ENCODE data around the gene HLA-DRB1.
"Not testable (repeated sequence)": the region's sequence is repeated elsewhere in the genome, so short reads cannot be mapped to it uniquely, and the experiment has no call there.

Gene HLA-DRB1

DNA sequence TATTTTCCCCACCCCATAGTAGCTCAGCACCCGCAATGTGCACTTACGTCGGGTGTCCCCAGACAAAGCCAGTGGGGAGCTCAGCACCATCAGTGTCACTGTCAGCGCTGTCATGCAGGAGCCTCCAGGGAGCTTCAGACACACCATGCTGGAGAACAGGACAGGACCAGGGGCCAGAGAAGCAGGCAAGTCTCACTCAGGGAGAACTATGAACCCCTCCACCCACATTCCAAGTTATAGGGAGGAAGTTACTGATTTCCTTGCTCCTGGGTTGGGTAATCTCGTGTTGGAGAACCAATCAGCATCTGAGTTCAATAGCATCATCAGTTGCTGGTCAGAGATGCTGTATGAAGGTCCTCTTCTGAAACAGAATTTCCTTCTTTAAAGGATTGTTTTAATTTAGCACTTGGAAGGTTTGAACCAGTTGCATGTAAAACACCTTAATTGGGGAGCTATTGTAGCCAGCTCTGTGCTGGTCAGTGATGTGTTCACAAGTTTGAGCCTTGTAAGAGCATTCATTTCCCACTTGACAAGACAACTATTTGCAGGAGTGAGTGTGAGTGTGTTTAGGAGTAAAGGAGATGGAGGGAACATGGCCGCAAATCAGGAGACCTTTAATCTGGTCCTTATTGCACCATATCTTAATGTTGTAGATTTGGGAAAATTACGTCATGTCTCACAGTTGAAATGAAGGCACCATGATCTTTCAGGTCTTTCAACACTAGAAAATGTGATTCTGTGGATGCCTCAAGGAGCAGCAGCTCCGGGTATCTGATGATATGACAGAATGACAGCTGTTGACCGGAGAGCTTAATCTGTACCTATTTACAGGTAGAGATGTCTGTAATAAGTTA is at the start of gene HLA-DRB1:
Gene HLA-DRB1 (minus strand): TSS at position 253 of the 854 bp plus-strand sequence. CDS start 106 bp downstream, at position 147.
- H3K36me3 ChIP-seq (ENCODE audit: control insufficient read depth, insufficient read depth, low read length): no peaks in the 10 kb centered on the region
- no CpG with 5 or more reads among the region's 9 CpGs for WGBS (ENCODE audit: insufficient coverage, insufficient read length)
- no peak within 1 kb of the TSS for H3K27ac ChIP-seq (ENCODE audit: low read length)
- no peaks in the 10 kb centered on the region for H3K9me3 ChIP-seq (ENCODE audit: control insufficient read depth, insufficient read depth, low read length)
- no peak within 1 kb of the TSS for H3K4me3 ChIP-seq (ENCODE audit: low read length)
- H3K27me3 ChIP-seq (ENCODE audit: control insufficient read depth, insufficient read depth, low read length): no peaks in the 10 kb centered on the region
- DNase-seq (ENCODE audit: low read depth, low spot score): no peak
- peaks cover 2% of the 10 kb centered on the region; the same call in 1 of the 2 replicates for H3K4me1 ChIP-seq (ENCODE audit: control insufficient read depth, insufficient read depth, low read length)

- no peaks in the 10 kb centered on the region for H3K4me1 ChIP-seq (ENCODE audit: control insufficient read depth, insufficient read depth, low read length)
- no peaks in the 10 kb centered on the region for H3K9me3 ChIP-seq (ENCODE audit: control insufficient read depth, insufficient read depth, low read length)
- no peaks in the 10 kb centered on the region for H3K27me3 ChIP-seq (ENCODE audit: control insufficient read depth, insufficient read depth, low read length)
- DNase-seq (ENCODE audit: low read depth, low spot score): no peak
- H3K4me3 ChIP-seq (ENCODE audit: low read length): no peak overlapping the region
- no CpG with 5 or more reads among the region's 9 CpGs for WGBS (ENCODE audit: insufficient coverage, insufficient read length)
- no peak overlapping the region for H3K27ac ChIP-seq (ENCODE audit: low read length)
- H3K36me3 ChIP-seq (ENCODE audit: control insufficient read depth, insufficient read depth, low read length): no peaks in the 10 kb centered on the region
These were observed 49.0 kb upstream of the HLA-DRB1 start for GRCh38 chr6:32638532-32639219.

GRCh38 chr6:32637883-32638282 is 48.2 kb upstream of the HLA-DRB1 start:
- WGBS (ENCODE audit: insufficient coverage, insufficient read length): no CpG with 5 or more reads among the region's 3 CpGs

DNA sequence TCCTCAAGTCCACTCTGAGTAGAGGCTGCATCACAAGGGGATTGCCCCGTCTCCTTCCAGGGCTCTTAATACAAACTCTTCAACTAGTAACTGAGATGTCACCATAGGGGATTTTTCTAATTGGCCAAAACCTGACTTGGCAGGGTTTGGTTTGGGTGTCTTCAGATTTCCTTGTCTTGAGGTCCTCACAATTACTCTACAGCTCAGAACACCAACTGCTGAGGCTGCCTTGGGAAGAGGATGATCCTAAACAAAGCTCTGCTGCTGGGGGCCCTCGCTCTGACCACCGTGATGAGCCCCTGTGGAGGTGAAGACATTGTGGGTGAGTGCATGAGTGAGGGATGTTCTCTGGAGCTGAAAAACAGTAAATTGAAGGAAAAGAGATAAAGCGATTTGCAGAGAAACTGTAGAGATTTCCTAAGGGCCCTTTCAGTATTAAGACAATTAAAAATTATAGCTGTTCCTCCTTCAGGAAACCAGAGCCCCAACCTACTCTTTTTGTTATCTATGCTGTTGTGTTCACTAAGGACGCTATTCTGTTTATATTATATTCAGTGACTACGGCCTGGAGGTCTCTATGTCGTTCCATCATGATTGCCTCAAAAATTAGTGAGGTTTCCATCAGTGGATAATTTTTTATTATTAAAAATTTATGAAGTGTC is 47.7 kb upstream of the HLA-DRB1 start, which contains the start of gene HLA-DQA1:
Gene HLA-DQA1 (plus strand): TSS at position 188 of the 662 bp plus-strand sequence. CDS start 53 bp downstream, at position 241.
- no peak within 1 kb of the TSS for H3K4me3 ChIP-seq (ENCODE audit: low read length)
- no peaks in the 10 kb centered on the region for H3K36me3 ChIP-seq (ENCODE audit: control insufficient read depth, insufficient read depth, low read length)
- no peaks in the 10 kb centered on the region for H3K9me3 ChIP-seq (ENCODE audit: control insufficient read depth, insufficient read depth, low read length)
- H3K27me3 ChIP-seq (ENCODE audit: control insufficient read depth, insufficient read depth, low read length): no peaks in the 10 kb centered on the region
- no peak for DNase-seq (ENCODE audit: low read depth, low spot score)
- no peak within 1 kb of the TSS for H3K27ac ChIP-seq (ENCODE audit: low read length)
- WGBS (ENCODE audit: insufficient coverage, insufficient read length): no CpG with 5 or more reads among the region's 7 CpGs
- no peaks in the 10 kb centered on the region for H3K4me1 ChIP-seq (ENCODE audit: control insufficient read depth, insufficient read depth, low read length)

More at GRCh38 chr6:32637883-32638282, 48.2 kb upstream of the HLA-DRB1 start:
- Histone ChIP-seq H3K4me1 (ENCODE audit: control insufficient read depth, insufficient read depth, low read length) (no peaks in the 10 kb centered on the region), H3K36me3 (ENCODE audit: control insufficient read depth, insufficient read depth, low read length) (no peaks in the 10 kb centered on the region), H3K27me3 (ENCODE audit: control insufficient read depth, insufficient read depth, low read length) (no peaks in the 10 kb centered on the region), H3K27ac (ENCODE audit: low read length) (no peak overlapping the region), H3K9me3 (ENCODE audit: control insufficient read depth, insufficient read depth, low read length) (no peaks in the 10 kb centered on the region), H3K4me3 (ENCODE audit: low read length) (no peak overlapping the region)
- DNase-seq (ENCODE audit: low read depth, low spot score): no peak

GRCh38 chr6:32635526-32636123 is 46.0 kb upstream of the HLA-DRB1 start:
- Histone ChIP-seq H3K27ac (ENCODE audit: low read length) (no peak overlapping the region), H3K4me3 (ENCODE audit: low read length) (no peak overlapping the region), H3K27me3 (ENCODE audit: control insufficient read depth, insufficient read depth, low read length) (no peaks in the 10 kb centered on the region), H3K4me1 (ENCODE audit: control insufficient read depth, insufficient read depth, low read length) (no peaks in the 10 kb centered on the region), H3K9me3 (ENCODE audit: control insufficient read depth, insufficient read depth, low read length) (no peaks in the 10 kb centered on the region), H3K36me3 (ENCODE audit: control insufficient read depth, insufficient read depth, low read length) (no peaks in the 10 kb centered on the region)
- no CpG with 5 or more reads among the region's 2 CpGs for WGBS (ENCODE audit: insufficient coverage, insufficient read length)
- no peak for DNase-seq (ENCODE audit: low read depth, low spot score)

DNA sequence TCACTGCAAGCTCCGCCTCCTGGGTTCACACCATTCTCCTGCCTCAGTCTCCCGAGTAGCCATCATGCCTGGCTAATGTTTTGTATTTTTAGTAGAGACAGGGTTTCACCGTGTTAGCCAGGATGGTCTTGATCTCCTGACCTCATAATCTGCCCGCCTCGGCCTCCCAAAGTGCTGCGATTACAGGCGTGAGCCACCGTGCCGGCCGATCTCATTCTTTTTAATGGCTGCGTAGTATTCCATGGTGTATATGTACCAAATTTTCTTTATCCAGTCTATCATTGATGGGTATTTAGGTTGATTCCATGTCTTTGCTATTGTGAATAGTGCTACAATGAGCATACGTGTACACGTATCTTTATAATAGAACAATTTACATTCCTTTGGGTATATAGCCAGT is 40.1 kb upstream of the HLA-DRB1 start:
- H3K27me3 ChIP-seq (ENCODE audit: control insufficient read depth, insufficient read depth, low read length); H3K9me3 ChIP-seq (ENCODE audit: control insufficient read depth, insufficient read depth, low read length); DNase-seq (ENCODE audit: low read depth, low spot score); H3K36me3 ChIP-seq (ENCODE audit: control insufficient read depth, insufficient read depth, low read length); H3K27ac ChIP-seq (ENCODE audit: low read length); H3K4me3 ChIP-seq (ENCODE audit: low read length); H3K4me1 ChIP-seq (ENCODE audit: control insufficient read depth, insufficient read depth, low read length): not testable (repeated sequence)
- no CpG with 5 or more reads among the region's 13 CpGs for WGBS (ENCODE audit: insufficient coverage, insufficient read length)

DNA sequence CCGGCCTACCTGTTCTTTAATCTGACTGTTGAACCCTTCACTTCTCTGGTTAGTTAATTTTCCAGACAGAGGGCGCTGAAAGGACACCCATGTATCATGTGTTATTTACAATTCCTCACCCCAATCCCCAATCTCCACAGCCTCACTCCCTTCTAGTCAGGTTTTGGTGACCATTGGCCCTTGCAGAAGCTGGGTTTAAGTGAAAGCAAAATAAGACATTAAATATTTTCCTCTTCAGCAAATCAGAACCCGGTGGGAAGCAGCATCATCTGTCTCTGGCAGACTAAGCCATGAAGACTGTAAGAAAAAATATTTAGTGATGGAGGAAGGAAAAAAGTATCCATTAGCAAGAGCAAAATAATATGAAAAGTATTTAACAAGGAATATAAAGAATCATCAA is 38.2 kb upstream of the HLA-DRB1 start:
- Histone ChIP-seq H3K27ac (ENCODE audit: low read length) (no peak overlapping the region), H3K27me3 (ENCODE audit: control insufficient read depth, insufficient read depth, low read length) (no peaks in the 10 kb centered on the region), H3K4me1 (ENCODE audit: control insufficient read depth, insufficient read depth, low read length) (no peaks in the 10 kb centered on the region), H3K4me3 (ENCODE audit: low read length) (no peak overlapping the region), H3K9me3 (ENCODE audit: control insufficient read depth, insufficient read depth, low read length) (no peaks in the 10 kb centered on the region), H3K36me3 (ENCODE audit: control insufficient read depth, insufficient read depth, low read length) (no peaks in the 10 kb centered on the region)
- no peak for DNase-seq (ENCODE audit: low read depth, low spot score)
- no CpG with 5 or more reads among the region's 3 CpGs for WGBS (ENCODE audit: insufficient coverage, insufficient read length)

- Histone ChIP-seq H3K27ac (ENCODE audit: low read length) (no peak overlapping the region), H3K9me3 (ENCODE audit: control insufficient read depth, insufficient read depth, low read length) (no peaks in the 10 kb centered on the region), H3K4me3 (ENCODE audit: low read length) (no peak overlapping the region), H3K4me1 (ENCODE audit: control insufficient read depth, insufficient read depth, low read length) (no peaks in the 10 kb centered on the region), H3K36me3 (ENCODE audit: control insufficient read depth, insufficient read depth, low read length) (no peaks in the 10 kb centered on the region), H3K27me3 (ENCODE audit: control insufficient read depth, insufficient read depth, low read length) (no peaks in the 10 kb centered on the region)
- no CpG with 5 or more reads among the region's 3 CpGs for WGBS (ENCODE audit: insufficient coverage, insufficient read length)
- DNase-seq (ENCODE audit: low read depth, low spot score): no peak
These were observed 37.6 kb upstream of the HLA-DRB1 start for GRCh38 chr6:32627249-32627648.

DNA sequence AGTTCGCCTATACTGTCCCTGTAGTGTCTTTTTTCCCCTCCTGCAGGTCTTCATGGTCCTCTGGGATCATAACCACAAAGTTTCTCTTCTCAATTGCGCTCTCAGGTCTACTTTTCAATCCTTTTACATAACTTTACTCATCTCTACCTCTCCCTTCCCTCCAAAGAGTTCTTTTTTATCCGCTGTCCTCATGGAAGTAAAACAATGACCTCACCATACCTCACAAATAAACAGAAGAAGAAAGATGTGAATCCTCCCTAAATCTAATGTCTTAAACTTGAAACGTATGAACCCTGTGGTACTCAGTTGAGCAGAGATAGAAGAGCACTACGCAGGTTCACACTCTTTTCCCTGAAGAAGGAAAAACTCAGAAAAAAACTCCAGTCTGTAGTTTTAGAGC is 35.5 kb upstream of the HLA-DRB1 start:
- H3K36me3 ChIP-seq (ENCODE audit: control insufficient read depth, insufficient read depth, low read length): no peaks in the 10 kb centered on the region

GRCh38 chr6:32624565-32624964 is 34.9 kb upstream of the HLA-DRB1 start:
- H3K27ac ChIP-seq (ENCODE audit: low read length): no peak overlapping the region
- H3K36me3 ChIP-seq (ENCODE audit: control insufficient read depth, insufficient read depth, low read length): no peaks in the 10 kb centered on the region
- H3K27me3 ChIP-seq (ENCODE audit: control insufficient read depth, insufficient read depth, low read length): no peaks in the 10 kb centered on the region
- H3K4me3 ChIP-seq (ENCODE audit: low read length): no peak overlapping the region
- H3K4me1 ChIP-seq (ENCODE audit: control insufficient read depth, insufficient read depth, low read length): no peaks in the 10 kb centered on the region
- DNase-seq (ENCODE audit: low read depth, low spot score): no peak
- H3K9me3 ChIP-seq (ENCODE audit: control insufficient read depth, insufficient read depth, low read length): no peaks in the 10 kb centered on the region
- WGBS (ENCODE audit: insufficient coverage, insufficient read length): no CpG with 5 or more reads among the region's 3 CpGs

More for the DNA sequence above, 35.5 kb upstream of the HLA-DRB1 start:
- Histone ChIP-seq H3K27ac (ENCODE audit: low read length) (no peak overlapping the region), H3K4me3 (ENCODE audit: low read length) (no peak overlapping the region), H3K27me3 (ENCODE audit: control insufficient read depth, insufficient read depth, low read length) (no peaks in the 10 kb centered on the region), H3K9me3 (ENCODE audit: control insufficient read depth, insufficient read depth, low read length) (no peaks in the 10 kb centered on the region), H3K4me1 (ENCODE audit: control insufficient read depth, insufficient read depth, low read length) (no peaks in the 10 kb centered on the region)
- no CpG with 5 or more reads among the region's 5 CpGs for WGBS (ENCODE audit: insufficient coverage, insufficient read length)
- no peak for DNase-seq (ENCODE audit: low read depth, low spot score)

All from iPS DF 6.9 (cell line).